Omental fat pad (tissue), 4 donors: Measurements from ENCODE around the gene BTBD3. TPM values are rescaled to one million over a fixed set of nuclear protein-coding genes. Genes with fewer than 3 reads are reported as not detected.
A peak's percentile ranks its signal among the peaks of the same experiment; 100 is the strongest.

ENCODE experiments used
- ATAC-seq: fragments of 150-250 bp; one replicate; pipeline ENCODE4 v1.9.1; 2016; ENCODE audit warnings: mild to moderate bottlenecking, moderate library complexity; ENCODE audit not compliant: low FRiP score
- DNase-seq: peaks from one replicate; pipeline ENCODE4 v3.0.0-alpha.2; 2019; ENCODE audit warnings: low spot score
- CTCF ChIP-seq, 3 donors: fragments of 450-650 bp; IDR thresholded peaks; one replicate each; pipeline ENCODE4 v1.5.1; 2016 to 2017; ENCODE audit warnings: antibody characterized with exemption in 3 of 3, mild to moderate bottlenecking in 3 of 3, moderate library complexity in 2 of 3
- total RNA-seq, 4 donors: library from RNA; depleted of rRNA; stranded (reverse); fragments of >200 nt; gene quantifications; one replicate each; pipeline ENCODE4 v1.1.0, GENCODE V29; 2016

BTBD3 gene
- total RNA-seq, 4 donors from 2014 or later = 16.1 to 27.1 (median 19.6) TPM

- DNase-seq = no peak
- no peak for ATAC-seq
- no peak for TF ChIP-seq CTCF (IDR thresholded peaks at IDR 0.05)
Measured at GRCh38 chr20:11888648-11889047, 29.0 kb upstream of the BTBD3 start.

- TF ChIP-seq CTCF (IDR thresholded peaks at IDR 0.05) = no peak
- DNase-seq = peak; percentile 50
- ATAC-seq = peak; percentile 96
Measured at GRCh38 chr20:11890331-11891076, 27.2 kb upstream of the BTBD3 start.

GRCh38 chr20:11891077-11891775 is 26.5 kb upstream of the BTBD3 start:
- no peak for DNase-seq
- peak; percentile 52 for ATAC-seq

DNA sequence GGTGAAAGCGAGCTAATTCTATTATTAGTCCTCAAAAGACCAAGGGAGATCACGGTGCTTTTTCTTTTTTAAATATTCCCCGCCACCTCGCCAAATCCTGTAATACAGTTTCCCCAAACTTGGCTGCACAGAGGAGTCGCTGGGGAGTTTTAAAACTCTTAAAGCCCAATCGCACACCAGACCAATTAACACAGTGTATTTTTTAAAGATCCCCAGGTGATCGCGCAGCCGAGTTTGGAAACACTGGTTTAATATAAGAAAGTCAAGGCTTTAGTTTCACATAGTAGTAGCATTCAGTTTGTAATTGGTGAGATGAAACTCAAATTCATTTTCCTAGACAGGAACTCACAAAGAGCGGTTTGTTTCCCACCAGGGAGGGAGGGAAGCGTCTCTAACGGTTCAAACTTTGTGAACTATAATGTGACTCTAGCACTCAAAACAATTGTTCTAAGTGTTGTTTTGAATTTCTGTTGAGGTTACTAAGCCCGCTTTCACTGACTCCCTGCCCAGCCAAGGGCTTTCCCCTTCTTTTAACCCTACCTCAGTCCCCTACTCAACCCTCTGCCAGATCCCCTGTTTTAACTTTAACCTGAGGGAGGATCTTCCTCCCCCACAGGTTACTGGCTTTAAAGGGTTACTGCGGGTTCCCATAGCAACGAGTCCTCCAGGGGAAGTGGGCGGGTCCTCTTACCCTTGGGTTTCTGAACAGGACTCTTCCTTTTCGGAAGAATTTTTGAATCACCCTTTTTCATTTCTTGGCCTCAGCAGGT is 25.7 kb upstream of the BTBD3 start:
- TF ChIP-seq CTCF (IDR thresholded peaks at IDR 0.05) = no peak
- peak; percentile 24 for ATAC-seq
- DNase-seq = peak; percentile 29

More at GRCh38 chr20:11891077-11891775, 26.5 kb upstream of the BTBD3 start:
- TF ChIP-seq CTCF (IDR thresholded peaks at IDR 0.05) = no peak

DNA sequence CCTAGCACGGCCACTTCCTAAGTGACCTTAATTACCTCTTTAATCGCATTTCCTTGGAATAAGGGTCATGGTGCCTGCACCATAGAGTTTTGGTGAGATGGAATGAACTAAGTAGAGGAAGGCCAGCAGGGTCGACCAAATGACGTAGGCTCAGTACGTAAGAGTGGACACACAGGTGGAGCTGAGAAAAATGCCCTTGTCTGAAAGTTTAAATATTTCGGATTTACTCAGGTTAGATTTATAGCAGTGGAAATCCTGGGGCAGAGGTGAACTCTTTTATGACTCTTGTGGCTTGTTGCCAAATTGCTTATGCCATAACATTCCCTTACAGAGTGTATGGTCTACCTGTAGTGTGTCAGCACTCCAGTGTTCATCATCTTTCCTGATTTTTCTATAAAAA is 23.6 kb upstream of the BTBD3 start:
- no peak for DNase-seq
- no peak for TF ChIP-seq CTCF (IDR thresholded peaks at IDR 0.05)
- no peak for ATAC-seq

- TF ChIP-seq CTCF (IDR thresholded peaks at IDR 0.05) = no peak
- DNase-seq = no peak
- no peak for ATAC-seq
Measured at GRCh38 chr20:11895861-11896387, 21.8 kb upstream of the BTBD3 start.
